GM18519 (cell line): ENCODE measurements around the gene C14orf93.
"Not testable (repeated sequence)": the region's sequence is repeated elsewhere in the genome, so short reads cannot be mapped to it uniquely, and the experiment has no call there.

ENCODE experiments used
- ATAC-seq: cut with Tn5 transposase; IDR thresholded peaks from one replicate; pipeline ENCODE4 v1.9.1; 2021; ENCODE audit warnings: mild to moderate bottlenecking, moderate library complexity; ENCODE audit not compliant: unreplicated experiment, low FRiP score

The C14orf93 gene

DNA sequence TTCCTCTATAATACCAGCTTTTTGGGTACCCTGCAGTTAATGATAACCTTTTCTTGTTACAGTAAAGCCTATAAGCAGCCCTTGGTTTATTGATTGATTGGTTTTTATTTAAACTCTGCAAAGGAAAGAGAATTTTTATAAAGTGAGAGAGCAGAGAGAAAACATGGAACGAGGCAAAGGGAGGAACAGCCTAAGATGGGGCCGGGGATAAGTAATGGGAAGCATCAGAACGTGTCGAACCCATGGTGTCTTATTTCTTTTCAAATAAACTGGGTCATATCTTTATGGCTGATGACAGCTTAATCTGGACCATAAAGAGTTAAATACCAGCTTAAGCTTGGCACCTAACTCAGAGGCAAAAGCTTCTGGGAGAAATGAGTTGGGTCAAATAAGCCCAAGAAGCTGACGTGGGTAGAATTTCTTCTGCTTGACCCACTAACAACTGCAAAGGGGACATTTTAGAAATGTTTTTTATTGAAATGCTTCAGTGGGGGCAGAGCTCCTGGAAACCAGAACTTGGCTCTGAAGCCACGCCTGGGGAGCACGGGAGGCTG, 12.0 kb upstream of the C14orf93 start:
- no peak for ATAC-seq

- ATAC-seq, result no peak
These were observed 11.5 kb upstream of the C14orf93 start for GRCh38 chr14:23021434-23021833.

GRCh38 chr14:23020143-23021128, 10.5 kb upstream of the C14orf93 start:
- ATAC-seq, result no peak

- no peak for ATAC-seq
These were observed 8.2 kb upstream of the C14orf93 start for GRCh38 chr14:23018107-23018506.

GRCh38 chr14:23017091-23017490, 7.1 kb upstream of the C14orf93 start:
- no peak for ATAC-seq

- ATAC-seq, result no peak
These were observed 5.7 kb upstream of the C14orf93 start for GRCh38 chr14:23015618-23016017.

DNA sequence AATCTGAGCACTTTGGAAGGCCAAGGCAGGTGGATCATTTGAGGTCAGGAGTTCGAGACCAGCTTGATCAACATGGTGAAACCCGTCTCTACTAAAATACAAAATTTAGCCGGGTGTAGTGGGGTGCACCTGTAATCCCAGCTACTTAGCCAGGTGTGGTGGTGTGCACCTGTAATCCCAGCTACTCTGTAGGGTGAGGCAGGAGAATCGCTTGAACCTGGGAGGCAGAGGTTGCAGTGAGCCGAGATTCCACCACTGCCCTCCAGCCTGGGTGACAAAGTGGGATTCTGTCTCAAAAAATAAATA, 3.8 kb upstream of the C14orf93 start:
- not testable (repeated sequence) for ATAC-seq

DNA sequence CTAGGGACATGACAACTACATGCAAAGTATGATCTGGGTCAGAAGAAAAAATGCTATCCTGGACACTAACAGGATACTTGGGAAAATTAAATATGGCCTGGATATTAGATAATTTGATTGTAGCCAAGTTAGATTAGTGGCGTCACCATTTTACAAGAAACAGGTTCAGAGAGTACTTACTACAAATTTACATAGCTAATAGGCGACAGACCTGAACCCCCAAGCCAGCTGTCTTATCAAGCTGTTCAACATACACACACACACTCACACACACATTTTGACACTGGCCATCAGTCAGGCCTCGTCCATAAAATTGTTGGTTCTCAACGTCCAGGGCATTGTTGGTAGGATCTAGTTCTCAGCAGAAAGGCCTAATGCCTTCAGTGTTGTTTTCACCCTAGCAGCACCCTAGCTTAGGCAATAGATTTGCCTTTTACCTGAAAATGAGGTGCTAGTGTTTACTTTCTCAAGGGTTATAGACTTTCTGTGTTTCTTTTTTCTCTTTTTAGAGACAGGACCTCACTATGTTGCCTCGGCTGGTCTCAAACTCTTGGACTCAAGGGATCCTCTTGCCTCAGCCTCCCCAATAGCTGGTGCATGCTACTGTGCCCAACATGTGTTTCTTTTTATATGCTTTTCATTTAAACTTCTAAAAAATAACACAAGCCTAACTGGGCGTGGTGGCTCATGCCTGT, 3.3 kb upstream of the C14orf93 start:
- ATAC-seq, result no peak

DNA sequence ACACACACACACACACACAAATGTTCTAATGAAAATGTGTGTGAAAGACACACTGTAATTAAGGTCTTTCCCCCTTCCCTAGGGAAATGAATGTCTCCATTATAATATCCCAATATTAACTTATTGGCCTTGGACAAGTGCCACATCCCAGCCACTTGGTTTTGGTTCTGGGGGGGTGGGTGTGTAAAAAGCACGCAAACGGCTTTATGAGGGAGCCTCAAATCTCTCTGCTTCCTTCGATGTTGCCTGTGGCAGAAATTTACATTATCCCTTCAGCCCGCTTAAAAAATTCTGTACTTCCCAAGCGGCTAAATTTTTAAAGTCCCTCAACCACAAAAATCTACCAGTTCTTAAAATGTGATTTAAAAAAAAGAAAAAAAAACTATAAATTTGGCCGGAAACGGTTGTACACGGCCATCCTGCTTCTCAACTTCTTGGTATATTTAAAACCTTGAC, 432 bp downstream of the C14orf93 start:
- ATAC-seq, result no peak

- no peak for ATAC-seq
These were observed 1.1 kb downstream of the C14orf93 start for GRCh38 chr14:23008831-23009230.

GRCh38 chr14:23006544-23007419, 3.2 kb downstream of the C14orf93 start:
- ATAC-seq, result peak; percentile 79

- no peak for ATAC-seq
These were observed 3.8 kb downstream of the C14orf93 start for GRCh38 chr14:23006188-23006534.

DNA sequence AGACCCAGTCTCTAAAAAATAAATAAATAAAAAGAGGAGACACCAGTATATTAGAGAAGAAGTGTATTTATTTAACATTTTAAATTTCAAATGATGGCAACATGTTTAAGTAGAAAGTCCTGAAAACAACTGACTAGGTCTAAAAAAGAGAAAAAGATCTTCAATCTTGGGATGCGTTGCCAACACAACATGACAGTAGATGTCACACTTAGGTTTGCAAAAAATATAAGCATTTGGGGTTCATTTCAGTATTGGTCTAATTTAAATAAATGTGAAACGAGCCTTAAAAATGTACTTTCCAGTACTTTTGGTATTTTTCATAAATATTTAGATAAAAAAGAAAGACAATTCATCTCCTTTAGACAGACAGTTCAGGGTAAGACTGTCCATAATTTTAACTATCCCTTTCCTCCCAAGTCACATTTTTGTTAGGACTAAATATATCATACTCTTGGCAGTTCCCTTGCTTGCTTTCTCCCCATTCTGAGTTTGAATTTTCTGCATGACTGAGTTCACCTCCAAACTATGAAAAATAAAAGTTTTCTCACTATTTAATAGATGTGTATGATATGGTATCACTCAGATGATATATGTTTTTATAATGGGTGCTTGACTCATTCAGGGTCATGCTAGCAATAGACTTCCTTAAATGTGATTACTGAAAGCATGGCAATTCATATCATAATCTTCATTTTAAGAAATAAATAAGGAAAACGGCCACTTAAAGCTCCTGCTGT, 4.3 kb downstream of the C14orf93 start:
- no peak for ATAC-seq

- not testable (repeated sequence) for ATAC-seq
These were observed 5.7 kb downstream of the C14orf93 start for GRCh38 chr14:23004274-23004673.

GRCh38 chr14:23002592-23002991, 7.4 kb downstream of the C14orf93 start:
- ATAC-seq, result no peak

DNA sequence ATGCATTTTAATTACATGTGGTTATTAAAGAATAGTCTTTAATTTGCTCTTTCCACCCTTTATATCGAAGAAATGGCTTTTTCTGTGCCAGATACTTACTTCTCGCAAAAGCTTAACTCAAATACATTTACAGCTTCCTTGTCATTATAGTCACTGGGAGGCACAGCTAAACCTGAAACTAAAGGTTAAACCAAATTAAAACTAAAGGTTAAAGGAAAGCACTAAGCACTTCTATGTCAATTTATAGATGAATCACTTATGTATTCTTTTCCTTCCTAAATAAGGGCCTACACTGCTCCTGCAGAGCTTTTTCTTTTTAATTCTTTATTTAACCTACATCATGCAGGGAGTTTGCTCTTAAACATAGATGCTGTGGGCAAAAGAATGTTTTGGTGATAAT, 9.1 kb downstream of the C14orf93 start:
- ATAC-seq, result no peak

- no peak for ATAC-seq
These were observed 11.5 kb downstream of the C14orf93 start for GRCh38 chr14:22998329-22999012.

DNA sequence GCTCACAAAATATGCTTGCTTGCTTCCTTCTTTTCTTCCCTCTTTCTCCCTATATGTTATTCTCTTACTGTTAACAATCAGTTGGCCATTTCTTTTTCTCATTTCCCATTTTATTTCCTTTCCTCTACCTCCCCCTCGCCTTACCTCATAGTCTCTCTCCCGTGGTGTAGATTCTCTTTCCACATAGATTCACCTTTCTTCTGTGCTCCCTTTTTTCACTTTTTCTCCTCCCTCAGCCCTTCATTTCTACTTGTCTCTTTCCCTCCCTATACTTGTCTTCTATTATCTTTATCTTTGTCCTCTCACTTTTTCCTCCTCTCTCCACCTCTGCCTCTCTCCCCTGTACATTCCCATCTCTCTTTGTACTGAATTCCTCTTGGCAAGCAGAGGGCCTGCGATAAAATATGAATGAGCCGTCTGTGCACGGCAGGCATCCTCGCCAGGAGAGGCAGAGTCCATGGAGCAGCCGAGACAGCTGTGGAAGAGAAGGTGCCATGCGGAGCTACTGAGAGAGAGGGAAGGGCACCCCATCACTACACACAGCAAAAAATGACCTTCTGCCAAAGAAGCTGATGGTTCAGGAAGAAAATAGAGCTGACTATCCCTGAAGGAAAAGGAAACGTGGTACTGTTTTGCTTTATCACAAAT, 12.1 kb downstream of the C14orf93 start:
- ATAC-seq, result no peak
